Neural cell (in vitro differentiated cells): ENCODE data around the gene BUD23.

Experiments used
- CTCF ChIP-seq: fragments of 450-650 bp; IDR thresholded peaks from 2 replicates; pipeline ENCODE4 v1.5.1; 2014; ENCODE audit warnings: antibody characterized with exemption, mild to moderate bottlenecking, moderate library complexity; ENCODE audit not compliant: poor library complexity, severe bottlenecking
- EZH2 ChIP-seq: fragments of 200-600, 300-800 bp; shearing (Covaris generic), sonication (generic); IDR thresholded peaks from 2 replicates; pipeline ENCODE4 v1.6.1; 2014; ENCODE audit warnings: antibody characterized with exemption, low read length, borderline replicate concordance, mild to moderate bottlenecking; ENCODE audit not compliant: insufficient read depth, poor library complexity, severe bottlenecking
- MXI1 ChIP-seq: fragments of 450-650 bp; conservative IDR thresholded peaks from 2 replicates; pipeline ENCODE4 v1.6.1; 2014; ENCODE audit warnings: antibody characterized with exemption, mild to moderate bottlenecking; ENCODE audit not compliant: poor library complexity, severe bottlenecking
- POLR2AphosphoS5 ChIP-seq: IDR thresholded peaks from 2 replicates; pipeline ENCODE4 v1.6.1; 2012
- RAD21 ChIP-seq: fragments of 450-650 bp; conservative IDR thresholded peaks from 2 replicates; pipeline ENCODE4 v1.6.1; 2014; ENCODE audit warnings: antibody characterized with exemption, mild to moderate bottlenecking, moderate library complexity
- REST ChIP-seq: IDR thresholded peaks from 2 replicates; pipeline ENCODE4 v1.6.1; 2012; ENCODE audit warnings: borderline replicate concordance
- SMC3 ChIP-seq: fragments of 450-650 bp; conservative IDR thresholded peaks from 2 replicates; pipeline ENCODE4 v1.6.1; 2014; ENCODE audit warnings: antibody characterized with exemption, mild to moderate bottlenecking, moderate library complexity; ENCODE audit not compliant: poor library complexity

- TF ChIP-seq CTCF (no peak), RAD21 (no peak), EZH2 (no peak), MXI1 (no peak), POLR2AphosphoS5 (no peak), SMC3 (no peak), REST (no peak)
Measured at GRCh38 chr7:73648593-73649332, 34.6 kb upstream of the BUD23 start.
